Transverse colon (tissue), 3 donors: Measurements from ENCODE around the gene C16orf92.

Experiments
- CTCF ChIP-seq, 5 experiments: fragments of 200-600 bp in 3 of 5; fragments of 450-650 bp in 2 of 5; sonication (generic) in 3 of 5; IDR thresholded peaks; 1 replicate in 2 of 5; 2 replicates in 3 of 5; pipeline ENCODE4 v1.5.1; 2016 to 2017; ENCODE audit warnings: antibody characterized with exemption in 5 of 5, inconsistent platforms in 3 of 5, mild to moderate bottlenecking in 2 of 5, moderate library complexity in 1 of 5
- EP300 ChIP-seq: sonication (generic); formaldehyde crosslinking; IDR thresholded peaks from one replicate; pipeline ENCODE4 v1.6.1; 2017; ENCODE audit warnings: antibody characterized with exemption, low read depth
- POLR2A ChIP-seq: fragments of 450-650 bp; IDR thresholded peaks from one replicate; pipeline ENCODE4 v1.6.1; 2016; ENCODE audit warnings: antibody characterized with exemption, mild to moderate bottlenecking, moderate library complexity

DNA sequence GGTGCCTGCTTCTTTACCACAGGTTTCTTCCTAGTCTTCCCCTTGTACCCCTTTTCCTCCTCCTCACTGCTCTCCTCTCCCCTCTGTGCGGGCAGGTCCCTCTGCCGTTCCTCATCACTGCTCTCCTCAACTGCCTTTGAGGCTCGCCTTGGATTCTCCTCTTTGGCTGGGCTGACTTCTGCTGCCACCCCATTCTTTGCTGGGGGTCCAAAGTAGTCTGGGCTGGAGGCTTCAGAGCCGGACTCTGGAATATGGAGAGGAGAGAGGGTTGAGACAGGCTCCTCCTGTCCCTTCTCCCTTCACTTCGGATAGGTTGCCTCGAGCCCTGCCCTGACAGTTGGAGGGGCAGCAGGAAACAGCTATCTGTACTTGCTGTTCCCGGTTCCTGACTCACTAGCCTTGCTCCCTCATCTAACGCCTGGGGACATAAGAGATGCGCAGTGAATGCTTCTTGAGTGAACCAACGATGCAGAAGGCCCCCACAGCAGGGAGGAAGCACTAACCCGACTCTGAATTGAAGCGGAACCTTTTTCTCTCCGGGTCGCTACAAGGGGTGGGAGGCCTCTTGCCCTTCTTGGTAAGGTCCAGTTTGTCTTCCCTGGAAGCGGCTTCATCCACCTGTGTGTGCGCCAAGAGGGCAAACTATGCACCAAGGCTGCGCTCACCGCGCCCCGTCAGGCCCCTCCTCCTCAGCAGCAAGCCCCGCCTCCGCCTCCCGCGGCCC, 28.2 kb upstream of the C16orf92 start:
- TF ChIP-seq POLR2A (no peak), CTCF (IDR thresholded peaks at IDR 0.05) (no peak), EP300 (no peak)
